HEK293T (cell line): Measurements from ENCODE around the gene TEAD1.

ENCODE experiments used
- ARNT ChIP-seq: fragments of 450-650 bp; IDR thresholded peaks from 2 replicates; pipeline ENCODE4 v1.6.1; 2017; ENCODE audit warnings: mild to moderate bottlenecking
- CTBP1 ChIP-seq: fragments of 450-650 bp; IDR thresholded peaks from 2 replicates; pipeline ENCODE4 v1.6.1; 2016; ENCODE audit warnings: borderline replicate concordance
- FOXM1 ChIP-seq: fragments of 450-650 bp; IDR thresholded peaks from 2 replicates; pipeline ENCODE4 v1.6.1; 2017; ENCODE audit warnings: mild to moderate bottlenecking, borderline replicate concordance
- HDGF ChIP-seq: fragments of 450-650 bp; IDR thresholded peaks from 2 replicates; pipeline ENCODE4 v1.6.1; 2017; ENCODE audit warnings: antibody characterized with exemption, borderline replicate concordance
- NFRKB ChIP-seq: fragments of 450-650 bp; IDR thresholded peaks from 2 replicates; pipeline ENCODE4 v1.6.1; 2016; ENCODE audit warnings: mild to moderate bottlenecking, moderate library complexity
- SP1 ChIP-seq: fragments of 450-650 bp; IDR thresholded peaks from 2 replicates; pipeline ENCODE4 v1.6.1; 2017
- TARDBP ChIP-seq: fragments of 450-650 bp; IDR thresholded peaks from 2 replicates; pipeline ENCODE4 v1.6.1; 2016

- TF ChIP-seq CTBP1 (no peak), ARNT (no peak), SP1 (no peak), NFRKB (no peak), HDGF (no peak), FOXM1 (no peak), TARDBP (no peak)
Observed at GRCh38 chr11:12922980-12923507, 248.8 kb downstream of the TEAD1 start.
